PC-9 (cell line): ENCODE measurements around the gene CELSR2. TPM values are rescaled to one million over a fixed set of nuclear protein-coding genes. Genes with fewer than 3 reads are reported as not detected.

Experiments
- BruUV-seq: library from RNA; stranded (reverse); fragments of 400-500 nt; replicated peaks from 2 replicates; lab custom pipeline; 2021; lab: Mats Ljungman, UMichigan
- CTCF ChIA-PET: fragments of 300-600 bp; sonication (Branson Sonifier 250); formaldehyde crosslinking; loops from one replicate; lab custom pipeline; 2022; ENCODE audit warnings: antibody characterized with exemption; lab: Charles Lee
- POLR2A ChIA-PET: fragments of 300-600 bp; sonication (Branson Sonifier 250); formaldehyde crosslinking; loops from one replicate; lab custom pipeline; 2022; ENCODE audit warnings: antibody characterized with exemption; ENCODE audit not compliant: unreplicated experiment; lab: Charles Lee
- DNase-seq, 2 experiments: peaks; one replicate each; pipeline versions ENCODE4 v3.0.0 to v3.0.0-alpha.2; 2015 to 2022; ENCODE audit warnings: mixed read lengths in 1 of 2
- H2AFZ ChIP-seq: fragments of 200-600 bp; sonication (generic); 2 replicates; pipeline ENCODE4 v1.8.1; 2017; ENCODE audit warnings: antibody characterized with exemption
- H3F3A ChIP-seq: fragments of 200-600 bp; sonication (generic); 2 replicates; pipeline ENCODE4 v1.8.1; 2017; ENCODE audit warnings: antibody characterized with exemption, mild to moderate bottlenecking, low read depth; ENCODE audit not compliant: insufficient read depth
- H3K27ac ChIP-seq: fragments of 200-600 bp; sonication (generic); 2 replicates; pipeline ENCODE4 v1.6.1; 2016; ENCODE audit warnings: mixed run types
- H3K27me3 ChIP-seq: fragments of 200-600 bp; sonication (generic); 2 replicates; pipeline ENCODE4 v1.6.1; 2016; ENCODE audit warnings: low read depth, mixed run types; ENCODE audit not compliant: insufficient read depth
- H3K36me3 ChIP-seq: fragments of 200-600 bp; sonication (generic); 2 replicates; pipeline ENCODE4 v1.6.1; 2016; ENCODE audit warnings: low read depth, mixed run types
- H3K4me1 ChIP-seq: fragments of 200-600 bp; sonication (generic); replicated peaks from 2 replicates; pipeline ENCODE4 v1.6.1; 2016; ENCODE audit warnings: mixed run types; ENCODE audit not compliant: insufficient read depth
- H3K4me2 ChIP-seq: fragments of 200-600 bp; sonication (generic); 2 replicates; pipeline ENCODE4 v1.6.1; 2017; ENCODE audit warnings: mixed run types
- H3K4me3 ChIP-seq: fragments of 200-600 bp; sonication (generic); 2 replicates; pipeline ENCODE4 v1.6.1; 2016; ENCODE audit warnings: mixed run types
- H3K79me2 ChIP-seq: fragments of 200-600 bp; sonication (generic); 2 replicates; pipeline ENCODE4 v1.6.1; 2017; ENCODE audit warnings: low read depth, mixed run types
- H3K9me2 ChIP-seq: fragments of 200-600 bp; sonication (generic); 2 replicates; pipeline ENCODE4 v1.8.1; 2017; ENCODE audit warnings: mild to moderate bottlenecking; ENCODE audit not compliant: insufficient read depth
- H3K9me3 ChIP-seq: fragments of 200-600 bp; sonication (generic); 2 replicates; pipeline ENCODE4 v1.8.1; 2016; ENCODE audit warnings: low read depth; ENCODE audit not compliant: insufficient read depth
- H4K20me1 ChIP-seq: fragments of 200-600 bp; sonication (generic); 2 replicates; pipeline ENCODE4 v1.8.1; 2017; ENCODE audit not compliant: insufficient read depth
- CTCF ChIP-seq: fragments of 200-600 bp; sonication (generic); conservative IDR thresholded peaks from 2 replicates; pipeline ENCODE4 v1.6.1; 2017; ENCODE audit warnings: mixed run types, antibody characterized with exemption, mild to moderate bottlenecking, moderate library complexity
- EZH2 ChIP-seq: fragments of 200-600 bp; sonication (generic); IDR thresholded peaks from 2 replicates; pipeline ENCODE4 v1.8.0; 2017; ENCODE audit warnings: antibody characterized with exemption, low read depth
- intact Hi-C: fragments of 100-400 bp; cut with micrococcal nuclease; formaldehyde crosslinking; loops from one replicate; pipeline ENCODE4 v1.10.0; 2022; ENCODE audit not compliant: unreplicated experiment
- total RNA-seq: library from RNA; stranded (reverse); gene quantifications from 2 replicates; pipeline ENCODE4 v1.2.3, GENCODE V29; 2021

The CELSR2 gene
- total RNA-seq, 1 experiment from 2014 or later: 19.5 TPM

GRCh38 chr1:109255678-109256077, 6.3 kb downstream of the CELSR2 start:
- Histone ChIP-seq H3K36me3 (no peaks in the 10 kb centered on the region), H3K4me3 (no peak overlapping the region), H3K27me3 (no peaks in the 10 kb centered on the region), H3K4me1 (peaks cover 38% of the 10 kb centered on the region), H3K9me2 (no peaks in the 10 kb centered on the region), H3K9me3 (no peaks in the 10 kb centered on the region), H3F3A (peaks cover 15% of the 10 kb centered on the region), H2AFZ (no peak overlapping the region), H4K20me1 (no peaks in the 10 kb centered on the region), H3K4me2 (no peak overlapping the region), H3K27ac (no peak overlapping the region), H3K79me2 (no peaks in the 10 kb centered on the region)
- no peak for DNase-seq
- POLR2A ChIA-PET: no interaction called here
- CTCF ChIA-PET: no interaction called here
- intact Hi-C loops: no loop called here
- no peak for TF ChIP-seq CTCF
- BruUV-seq: no TSS peak

- POLR2A ChIA-PET: no interaction called here
- BruUV-seq: no TSS peak
- H3K79me2 ChIP-seq: no peaks in the 10 kb centered on the region
Measured at GRCh38 chr1:109256085-109256484, 6.7 kb downstream of the CELSR2 start.

GRCh38 chr1:109256971-109257681, 7.8 kb downstream of the CELSR2 start:
- Histone ChIP-seq H3F3A (peaks cover 15% of the 10 kb centered on the region), H3K9me3 (no peaks in the 10 kb centered on the region), H4K20me1 (no peaks in the 10 kb centered on the region), H2AFZ (no peak overlapping the region), H3K4me1 (peaks cover 38% of the 10 kb centered on the region), H3K4me3 (no peak overlapping the region), H3K4me2 (peak overlapping the region; percentile 32), H3K36me3 (no peaks in the 10 kb centered on the region), H3K27ac (peak overlapping the region; percentile 5; the same call in 1 of the 2 replicates), H3K9me2 (no peaks in the 10 kb centered on the region), H3K27me3 (no peaks in the 10 kb centered on the region), H3K79me2 (no peaks in the 10 kb centered on the region)
- TF ChIP-seq EZH2 (no peak), CTCF (no peak)
- BruUV-seq: no TSS peak
- intact Hi-C loops: no loop called here
- CTCF ChIA-PET: interaction anchor here (0.5 to 0.7 kb wide), 3 partner anchors 9 to 1478 kb away, joined by 3 to 5 read pairs (median 3); no protein-coding TSS in a partner anchor
- POLR2A ChIA-PET: interaction anchor here (0.6 kb wide), 2 partner anchors 8 to 383 kb away, joined by 3 read pairs; partner anchors contain the start of gene CELSR2
- peak; percentile 36 to 91 for DNase-seq

More at GRCh38 chr1:109256085-109256484, 6.7 kb downstream of the CELSR2 start:
- DNase-seq: no peak
- no peaks in the 10 kb centered on the region for H3K27me3 ChIP-seq
- H2AFZ ChIP-seq: no peak overlapping the region
- H4K20me1 ChIP-seq: no peaks in the 10 kb centered on the region
- peaks cover 38% of the 10 kb centered on the region for H3K4me1 ChIP-seq
- H3K27ac ChIP-seq: no peak overlapping the region
- intact Hi-C loops: no loop called here
- no peaks in the 10 kb centered on the region for H3K9me3 ChIP-seq
- CTCF ChIA-PET: no interaction called here
- H3K9me2 ChIP-seq: no peaks in the 10 kb centered on the region
- no peak overlapping the region for H3K4me3 ChIP-seq
- no peak overlapping the region for H3K4me2 ChIP-seq
- TF ChIP-seq EZH2 (no peak), CTCF (no peak)
- peaks cover 15% of the 10 kb centered on the region for H3F3A ChIP-seq
- H3K36me3 ChIP-seq: no peaks in the 10 kb centered on the region
